GM21576 (cell line): Measurements from ENCODE around the gene ALDH1L1.

Experiments
- ATAC-seq: cut with Tn5 transposase; IDR thresholded peaks from one replicate; pipeline ENCODE4 v1.9.1; 2021; ENCODE audit warnings: mild to moderate bottlenecking, moderate library complexity; ENCODE audit not compliant: unreplicated experiment

Gene ALDH1L1

DNA sequence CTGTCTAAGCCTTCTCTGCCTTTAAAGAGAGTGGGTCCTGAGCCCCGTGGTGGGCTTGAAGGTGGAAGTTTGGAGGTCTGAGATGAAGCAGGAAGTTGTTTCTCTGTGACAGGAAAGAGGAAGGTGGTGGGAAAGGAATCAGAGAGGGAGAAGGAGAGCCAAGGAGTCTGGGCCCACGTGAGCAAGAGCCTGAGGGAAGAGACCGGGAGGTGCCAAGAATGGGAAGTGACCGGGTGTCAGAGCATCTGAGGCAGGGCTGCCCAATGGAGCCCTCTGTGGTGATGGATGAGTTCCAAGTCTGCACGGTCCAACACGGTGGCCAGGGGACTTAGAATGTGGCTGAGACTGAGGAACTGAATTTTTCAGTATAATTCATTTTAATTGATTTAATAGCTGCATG, 24.6 kb downstream of the ALDH1L1 start:
- ATAC-seq, result no peak

GRCh38 chr3:126155280-126155640, 25.1 kb downstream of the ALDH1L1 start:
- no peak for ATAC-seq

- ATAC-seq, result no peak
Observed at GRCh38 chr3:126154391-126155279, 25.8 kb downstream of the ALDH1L1 start.

- no peak for ATAC-seq
Observed at GRCh38 chr3:126153695-126154360, 26.6 kb downstream of the ALDH1L1 start.

GRCh38 chr3:126152901-126153694, 27.3 kb downstream of the ALDH1L1 start:
- ATAC-seq, result no peak

GRCh38 chr3:126152458-126152857, 27.9 kb downstream of the ALDH1L1 start:
- ATAC-seq, result no peak

- no peak for ATAC-seq
Observed at GRCh38 chr3:126151562-126152302, 28.7 kb downstream of the ALDH1L1 start.

GRCh38 chr3:126149960-126150515, 30.3 kb downstream of the ALDH1L1 start:
- ATAC-seq, result no peak

DNA sequence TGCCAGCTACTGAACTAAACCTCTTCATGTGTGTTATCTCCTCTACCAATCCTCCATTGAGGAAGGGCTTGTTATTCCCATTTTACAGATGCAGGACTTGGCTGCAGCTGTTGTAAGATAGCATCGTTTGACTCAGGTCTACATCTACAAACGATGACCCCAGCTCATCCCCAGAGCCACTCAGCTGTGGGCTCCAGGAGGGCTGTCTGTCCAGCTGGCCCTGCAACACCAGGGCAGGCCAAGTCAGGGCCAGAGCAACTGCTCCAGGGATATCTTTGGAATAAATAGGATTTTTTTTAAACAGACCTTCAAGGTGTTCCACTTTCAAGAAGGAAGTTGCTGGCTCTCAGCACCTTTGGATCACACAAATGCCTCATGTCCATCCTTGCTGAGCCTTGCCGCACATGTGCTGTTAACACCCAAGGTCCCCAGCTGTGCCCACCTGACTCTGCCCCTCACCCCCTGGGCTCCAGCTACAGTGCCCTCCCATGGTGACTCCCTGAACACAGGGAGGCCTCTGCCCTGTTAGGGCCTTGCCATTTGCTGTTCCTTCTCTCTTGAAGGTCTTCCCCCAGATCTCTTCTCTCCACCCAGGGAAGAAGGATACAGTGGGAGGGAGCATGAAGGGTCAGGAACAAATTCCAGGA, 31.0 kb downstream of the ALDH1L1 start:
- no peak for ATAC-seq

GRCh38 chr3:126147932-126148683, 32.3 kb downstream of the ALDH1L1 start:
- no peak for ATAC-seq

- no peak for ATAC-seq
Observed at GRCh38 chr3:126147147-126147931, 33.0 kb downstream of the ALDH1L1 start.

GRCh38 chr3:126146525-126147146, 33.8 kb downstream of the ALDH1L1 start:
- no peak for ATAC-seq

- no peak for ATAC-seq
Observed at GRCh38 chr3:126146034-126146433, 34.4 kb downstream of the ALDH1L1 start.

DNA sequence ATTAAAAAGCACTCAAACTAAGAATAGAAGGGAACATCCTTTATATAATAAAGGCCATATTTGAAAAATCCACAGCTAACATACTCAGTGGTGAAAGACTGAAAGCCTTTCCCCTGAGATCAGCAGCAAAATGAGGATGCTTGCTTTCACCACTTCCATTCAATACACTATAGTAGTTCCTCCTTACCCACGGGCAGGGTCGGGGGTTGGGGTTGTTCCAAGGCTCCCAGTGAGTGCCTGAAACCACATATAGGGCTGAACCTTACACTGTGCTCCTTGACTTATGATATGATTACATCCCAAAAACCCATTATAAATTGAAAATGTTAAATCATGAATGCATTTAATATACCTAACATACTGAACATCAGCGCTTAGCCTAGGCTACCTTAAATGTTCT, 37.7 kb downstream of the ALDH1L1 start:
- ATAC-seq, result no peak

DNA sequence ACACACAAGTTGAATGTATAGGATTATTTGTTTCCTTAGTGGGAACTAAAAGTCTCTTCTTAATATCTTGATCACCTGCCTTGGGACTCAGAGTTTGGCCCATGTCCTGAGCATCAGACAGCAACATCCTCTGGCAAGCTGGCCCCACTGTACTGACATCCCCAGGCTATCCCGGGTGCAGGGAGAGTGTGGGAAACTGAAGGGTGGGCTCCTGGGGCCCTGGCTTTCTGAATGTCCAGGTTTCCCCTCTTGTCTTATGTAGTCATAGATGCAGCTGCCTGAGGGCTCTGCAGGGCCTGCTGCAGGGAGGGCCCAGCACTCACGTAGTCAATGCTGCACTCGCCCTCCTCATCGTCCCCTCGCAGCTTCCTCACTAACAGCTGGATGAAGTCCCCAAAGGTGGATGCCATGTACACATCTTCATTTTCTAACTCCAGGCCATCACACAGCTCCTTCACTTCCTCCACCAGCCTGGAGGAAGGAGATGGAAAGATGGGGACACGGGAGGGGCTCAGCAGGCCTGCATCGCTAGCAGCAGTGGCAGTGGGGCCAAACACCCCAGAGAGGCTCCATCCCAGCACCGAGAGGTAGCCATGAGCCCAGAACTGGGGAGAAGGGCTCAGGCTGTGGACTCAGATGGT, 42.8 kb downstream of the ALDH1L1 start:
- ATAC-seq, result no peak

DNA sequence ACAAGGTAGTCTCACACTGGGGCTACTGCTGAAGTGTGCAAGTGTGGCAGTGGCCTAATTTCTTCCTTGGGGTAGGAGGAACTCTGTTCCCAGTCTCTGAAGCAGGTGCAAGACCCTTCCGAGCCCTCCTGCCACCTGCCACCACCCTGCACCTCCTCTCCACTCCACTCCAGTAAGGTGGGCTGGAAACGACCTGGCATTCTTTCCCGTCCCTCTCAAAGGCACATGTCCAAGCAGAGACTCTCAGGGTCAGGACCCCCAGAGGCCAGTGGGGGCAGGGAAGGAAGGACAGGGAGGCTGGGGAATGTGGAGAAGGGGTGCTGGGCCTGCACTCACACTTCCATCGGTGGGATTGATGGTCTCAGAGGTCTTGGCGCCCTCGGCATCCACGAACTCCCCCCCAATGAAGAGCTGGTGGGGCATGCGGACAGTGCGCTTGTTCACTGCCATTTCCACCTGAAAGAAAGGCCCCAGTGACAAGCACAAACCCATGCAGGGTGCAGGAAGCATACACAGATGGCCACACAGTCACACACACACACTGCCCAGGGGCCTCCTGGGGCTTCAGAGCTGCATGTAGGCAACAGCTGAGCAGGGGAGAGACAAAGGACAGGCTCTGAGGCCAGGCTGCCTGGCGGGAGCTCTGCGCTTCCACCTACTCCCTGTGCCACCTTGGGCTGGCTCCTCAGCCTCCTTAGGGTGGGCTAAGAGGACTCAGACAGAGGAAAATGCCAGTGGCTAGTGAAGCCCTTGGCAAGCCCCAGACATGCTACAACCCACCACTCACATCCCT, 43.8 kb downstream of the ALDH1L1 start:
- no peak for ATAC-seq
